ENCODE results near the gene ZNF582.
"Not testable (repeated sequence)": the region's sequence is repeated elsewhere in the genome, so short reads cannot be mapped to it uniquely, and the experiment has no call there.

The ZNF582 gene

GRCh38 chr19:56350416-56351045 lies 42.8 kb downstream of the ZNF582 start:
- peak; percentile 43 for DNase-seq

- DNase-seq, result no peak
Observed at GRCh38 chr19:56348289-56348877, 45.0 kb downstream of the ZNF582 start.

- DNase-seq, result no peak
Observed at GRCh38 chr19:56347163-56347778, 46.1 kb downstream of the ZNF582 start.

- no peak for DNase-seq
Observed at GRCh38 chr19:56341948-56342347, 51.4 kb downstream of the ZNF582 start.

GRCh38 chr19:56339031-56339430 lies 54.3 kb downstream of the ZNF582 start:
- not testable (repeated sequence) for DNase-seq

- not testable (repeated sequence) for DNase-seq
Observed at GRCh38 chr19:56337077-56337476, 56.3 kb downstream of the ZNF582 start.

- not testable (repeated sequence) for DNase-seq
Observed at GRCh38 chr19:56335371-56335770, 58.0 kb downstream of the ZNF582 start.

GRCh38 chr19:56333506-56333905 lies 59.8 kb downstream of the ZNF582 start:
- DNase-seq, result peak; percentile 42

All from COR-L47 (cell line).